ENCODE measurements around the gene RMND1. TPM values are rescaled to one million over a fixed set of nuclear protein-coding genes. Genes with fewer than 3 reads are reported as not detected.
A peak's percentile ranks its signal among the peaks of the same experiment; 100 is the strongest.
"Not testable (repeated sequence)": the region's sequence is repeated elsewhere in the genome, so short reads cannot be mapped to it uniquely, and the experiment has no call there.

Gene RMND1
- total RNA-seq, 1 donor from 2014 or later = 15.7 TPM

DNA sequence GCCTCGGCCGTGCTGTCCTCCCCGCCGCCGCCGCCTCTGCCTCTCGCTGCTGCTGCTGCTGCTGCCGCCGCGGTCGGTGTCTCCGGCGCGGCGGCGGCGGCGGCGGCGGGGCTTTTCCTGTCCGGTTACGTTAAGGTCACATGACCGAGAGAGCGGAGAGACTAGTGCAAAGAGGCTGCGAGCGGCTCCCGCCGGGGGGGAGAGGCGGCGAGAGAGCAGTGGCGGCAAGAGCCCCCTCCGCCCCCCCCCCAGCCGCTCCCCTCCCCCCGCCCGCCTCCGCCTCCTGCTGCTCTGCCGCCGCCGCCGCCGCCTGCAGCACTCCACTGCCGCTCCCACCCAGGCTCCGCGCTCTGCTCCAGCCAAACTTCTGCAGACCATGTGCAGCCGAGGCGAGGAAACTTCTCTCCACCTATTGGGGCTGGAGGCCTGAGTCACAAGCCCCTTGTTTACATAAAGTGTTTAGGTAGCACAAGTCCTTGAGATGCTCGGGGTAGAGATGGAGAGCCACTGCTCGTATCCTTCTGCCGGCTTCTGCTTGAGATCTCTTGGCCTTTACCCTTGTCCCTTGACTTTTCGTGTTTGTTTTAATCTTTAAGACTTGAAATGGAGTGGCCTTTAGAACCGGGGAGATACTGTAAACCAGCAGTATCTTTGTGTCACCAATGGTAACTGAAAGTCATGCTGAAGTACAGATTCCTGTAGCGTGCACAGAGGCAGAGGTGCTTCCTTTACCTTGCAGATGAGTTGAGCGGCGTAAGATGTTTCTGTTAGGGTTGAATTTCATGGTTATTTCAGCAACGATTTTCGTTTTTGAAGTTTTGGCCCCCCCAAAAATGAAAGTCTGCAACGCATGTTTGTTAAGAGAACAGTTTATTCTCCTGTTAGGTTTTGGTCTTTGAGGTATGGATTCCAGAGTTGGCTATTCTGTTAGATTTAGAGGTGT, 60.2 kb downstream of the RMND1 start, which contains the start of gene ZBTB2:
ZBTB2 (minus strand) TSS at position 89 of the 943 bp plus-strand sequence. CDS start 17,922 bp downstream, outside the sequence.
- intact Hi-C loops (cut with DNase I) = loop anchor here (5.0 kb wide), 1 partner anchor 61 kb away; the partner anchor contains the start of gene RMND1
- peak; percentile 4 for ATAC-seq

DNA sequence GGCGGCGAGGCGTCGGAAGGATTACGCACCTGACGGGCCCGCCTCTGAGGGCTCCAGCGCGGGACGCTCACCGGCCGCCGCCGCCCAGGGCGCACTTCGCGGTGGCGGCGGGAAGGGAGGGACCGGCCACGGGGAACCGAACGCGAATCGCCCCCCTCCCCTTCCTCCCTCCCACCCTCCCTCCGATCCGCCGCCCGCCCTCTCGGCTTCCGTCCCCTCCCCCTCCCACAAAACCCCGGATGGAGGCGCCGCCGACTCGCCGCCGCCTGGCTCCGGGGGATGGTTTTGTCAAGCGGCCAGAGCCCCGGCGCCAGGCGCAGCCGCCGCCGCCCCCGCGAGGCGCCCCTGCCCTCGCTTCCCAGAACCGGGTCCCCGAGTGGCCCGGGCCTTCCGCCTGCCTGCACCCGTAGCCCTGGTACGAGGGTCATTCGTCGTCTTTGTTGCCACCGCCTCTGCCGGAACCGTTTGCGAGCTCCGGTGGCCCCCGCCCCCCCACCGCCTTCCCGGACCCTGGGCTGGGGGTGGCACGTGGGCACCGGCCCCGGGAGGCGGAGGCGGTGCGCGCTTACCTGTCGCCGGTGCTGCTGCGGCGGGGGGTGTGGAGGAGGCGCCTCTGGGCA, 61.0 kb downstream of the RMND1 start:
- ATAC-seq = peak; percentile 23
- intact Hi-C loops (cut with DNase I) = loop anchor here (5.0 kb wide), 1 partner anchor 61 kb away; the partner anchor contains the start of gene RMND1
- DNase-seq (ENCODE audit: missing footprints) = peak; percentile 87

More for the DNA sequence above, 60.2 kb downstream of the RMND1 start, which contains the start of gene ZBTB2:
- DNase-seq (ENCODE audit: missing footprints) = peak; percentile 89

DNA sequence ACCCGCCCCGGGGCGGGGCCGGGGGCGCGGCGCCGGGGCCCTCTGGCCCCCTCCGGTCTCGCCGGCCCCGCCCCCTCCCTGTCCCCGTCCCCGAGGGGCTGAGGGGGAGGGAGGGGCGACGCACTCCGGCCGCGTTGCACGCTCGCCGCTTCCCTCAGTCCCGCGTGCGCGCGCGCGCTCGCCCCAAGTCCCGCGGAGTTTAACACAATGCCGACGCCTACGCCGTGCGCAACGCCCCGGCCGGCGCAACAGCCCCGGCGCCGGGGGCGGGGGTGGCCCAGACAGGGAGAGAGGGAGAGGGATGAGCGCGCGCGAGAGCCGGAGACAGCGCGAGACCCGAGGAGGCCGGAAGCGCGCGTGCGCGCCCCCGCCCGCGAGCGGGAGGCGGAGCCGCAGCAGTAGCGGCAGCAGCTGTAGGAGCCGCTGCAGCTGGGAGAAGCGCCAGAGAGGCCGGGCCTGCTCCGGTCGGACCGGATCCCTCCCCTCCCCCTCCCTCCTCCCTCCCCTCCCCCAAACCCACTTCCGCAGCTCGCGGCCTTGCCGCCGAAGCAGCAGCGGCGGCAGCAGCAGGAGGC, 61.6 kb downstream of the RMND1 start:
- ATAC-seq = peak; percentile 93
- intact Hi-C loops (cut with DNase I) = loop anchor here (5.0 kb wide), 1 partner anchor 62 kb away; the partner anchor contains the start of gene RMND1

DNA sequence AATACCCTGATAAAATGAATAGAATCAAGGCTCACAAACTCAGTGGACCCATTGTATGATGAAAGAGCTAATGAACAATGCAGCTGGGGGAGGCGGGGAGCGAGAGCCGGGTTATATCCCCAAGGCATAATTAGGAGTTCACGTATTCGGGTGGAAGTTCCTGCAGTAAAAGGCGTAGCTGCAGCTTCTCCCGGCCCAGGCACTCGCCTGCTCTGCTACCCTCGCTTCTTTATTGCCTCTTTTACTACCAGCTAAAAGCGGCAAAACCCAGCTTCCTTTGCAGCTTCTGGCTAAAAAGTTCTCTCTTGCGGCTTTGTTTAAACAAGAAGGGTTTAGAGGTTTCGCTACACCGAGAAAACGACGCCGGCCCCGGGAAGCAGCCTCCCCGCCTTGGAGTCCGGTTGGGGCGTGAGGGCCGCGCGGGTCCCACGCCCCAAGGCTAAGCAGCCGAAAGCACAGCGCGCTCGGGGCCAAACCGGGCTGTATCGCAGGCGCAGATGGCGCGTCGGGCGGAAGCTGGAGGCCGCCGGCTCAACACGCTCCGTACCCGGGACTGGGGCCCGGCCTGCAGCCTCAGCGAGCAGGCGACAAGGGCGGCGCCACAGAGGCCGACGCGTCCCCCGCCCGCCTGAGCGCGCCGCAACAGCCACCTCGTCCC, 62.2 kb downstream of the RMND1 start:
- DNase-seq (ENCODE audit: missing footprints) = peak; percentile 83
- peak; percentile 16 for ATAC-seq
- intact Hi-C loops (cut with DNase I) = loop anchor here (5.0 kb wide), 1 partner anchor 63 kb away; the partner anchor contains the start of gene RMND1

More for the DNA sequence above, 61.6 kb downstream of the RMND1 start:
- peak; percentile 99 for DNase-seq (ENCODE audit: missing footprints)

DNA sequence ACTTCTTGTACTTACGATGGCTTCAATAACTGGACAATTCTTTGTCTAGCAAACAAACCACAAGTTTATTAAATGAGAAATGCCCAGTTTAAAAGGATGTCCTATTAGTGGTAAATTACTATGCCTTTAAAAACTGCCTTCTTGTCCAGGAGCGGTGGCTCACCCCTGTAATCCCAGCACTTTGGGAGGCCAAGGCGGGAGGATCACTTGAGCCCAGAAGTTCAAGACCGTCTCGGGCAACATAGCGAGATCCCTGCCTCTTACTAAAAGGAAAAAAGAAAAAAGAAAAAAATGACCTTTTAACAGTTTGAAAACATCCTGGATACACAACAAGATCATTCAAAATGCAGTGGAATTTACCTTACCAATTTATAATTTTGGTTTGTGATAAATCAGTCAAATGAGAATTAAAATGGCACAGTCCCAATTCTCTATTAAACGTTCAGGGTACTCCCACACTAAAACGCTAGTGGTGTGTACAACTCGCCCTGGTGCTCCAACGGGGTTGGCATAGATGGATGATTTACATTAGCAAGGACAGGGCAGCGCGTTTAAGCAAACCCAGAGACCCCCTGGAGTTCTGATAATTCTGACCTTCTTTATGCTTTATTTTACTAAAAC, 62.8 kb downstream of the RMND1 start:
- ATAC-seq (no peak), DNase-seq (ENCODE audit: missing footprints) (no peak)
- intact Hi-C loops (cut with DNase I) = no loop called here

DNA sequence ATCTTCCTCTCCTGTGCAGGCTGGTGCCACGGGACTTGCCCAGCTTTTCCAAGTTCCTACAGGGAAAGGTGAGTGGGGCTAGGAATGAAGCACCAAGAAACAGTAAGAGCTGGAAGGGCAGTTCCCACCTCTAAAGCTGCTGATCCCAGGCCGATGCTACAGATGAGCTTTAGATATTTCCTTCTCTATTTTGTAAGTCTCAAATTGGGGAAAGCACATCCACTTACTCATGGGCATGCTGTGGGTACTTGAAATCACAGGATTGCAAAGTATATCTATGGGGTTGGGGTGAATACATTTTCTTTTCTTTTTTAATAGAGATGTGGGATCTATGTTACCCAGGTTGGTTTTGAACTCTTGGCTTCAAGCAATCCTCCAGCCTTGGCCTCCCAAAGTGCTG, 63.7 kb downstream of the RMND1 start:
- DNase-seq (ENCODE audit: missing footprints) (no peak), ATAC-seq (no peak)
- intact Hi-C loops (cut with DNase I) = no loop called here

DNA sequence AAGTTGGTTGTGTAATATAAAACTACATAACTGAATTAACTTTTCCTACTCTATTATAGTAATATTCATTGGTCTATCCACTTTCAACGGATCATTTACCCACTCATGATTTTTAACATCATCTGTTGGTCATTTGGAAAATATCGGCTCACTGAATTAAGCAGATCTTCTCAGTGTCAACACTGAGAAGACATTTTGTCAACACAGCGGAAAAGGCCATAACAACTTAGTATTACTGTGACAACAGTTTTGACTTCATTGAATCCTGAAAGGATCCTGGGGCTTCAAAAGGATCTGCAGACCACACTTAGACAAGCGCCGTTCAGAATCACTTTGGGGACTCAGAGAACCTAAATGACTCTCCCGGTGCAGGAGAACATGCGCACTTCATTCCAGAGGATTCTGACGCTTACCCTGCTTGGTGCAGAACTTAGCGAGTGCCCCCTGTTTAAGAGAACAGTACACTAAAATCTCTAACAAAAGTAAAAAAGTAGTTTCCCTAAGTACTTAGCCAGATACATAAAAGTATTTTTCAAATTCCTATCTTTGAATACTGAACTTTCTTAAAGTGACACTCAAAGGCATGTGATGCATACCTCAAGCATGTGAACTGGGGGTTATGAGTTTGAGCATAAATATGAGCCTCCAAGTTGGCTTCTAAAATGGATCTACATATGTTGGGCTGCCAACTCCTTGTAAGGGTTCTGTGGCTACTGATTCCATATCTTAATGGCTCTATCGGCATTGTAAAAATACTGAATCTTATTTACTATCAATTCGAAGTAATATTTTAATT, 64.6 kb downstream of the RMND1 start:
- DNase-seq (ENCODE audit: missing footprints) = no peak
- intact Hi-C loops (cut with DNase I) = no loop called here
- no peak for ATAC-seq

DNA sequence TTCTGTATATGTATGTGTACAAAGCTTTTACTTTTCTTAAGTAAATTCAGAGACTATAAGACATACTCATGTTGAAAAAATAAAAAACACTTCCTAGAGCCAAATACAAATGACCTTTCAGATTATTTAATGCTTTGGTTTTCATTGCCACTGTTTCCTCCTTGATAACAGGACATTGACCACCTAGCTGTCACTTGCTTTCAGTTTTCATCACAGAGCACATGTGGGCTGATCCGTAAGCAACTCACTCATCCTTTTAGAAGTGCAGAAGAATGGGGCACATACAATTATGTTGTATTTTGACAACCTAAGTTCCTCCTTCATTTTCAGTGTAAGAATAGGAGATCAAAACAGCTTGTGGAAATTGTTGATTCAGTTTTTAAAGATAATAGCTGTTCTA, 66.7 kb downstream of the RMND1 start:
- ATAC-seq (no peak), DNase-seq (ENCODE audit: missing footprints) (no peak)
- intact Hi-C loops (cut with DNase I) = no loop called here

DNA sequence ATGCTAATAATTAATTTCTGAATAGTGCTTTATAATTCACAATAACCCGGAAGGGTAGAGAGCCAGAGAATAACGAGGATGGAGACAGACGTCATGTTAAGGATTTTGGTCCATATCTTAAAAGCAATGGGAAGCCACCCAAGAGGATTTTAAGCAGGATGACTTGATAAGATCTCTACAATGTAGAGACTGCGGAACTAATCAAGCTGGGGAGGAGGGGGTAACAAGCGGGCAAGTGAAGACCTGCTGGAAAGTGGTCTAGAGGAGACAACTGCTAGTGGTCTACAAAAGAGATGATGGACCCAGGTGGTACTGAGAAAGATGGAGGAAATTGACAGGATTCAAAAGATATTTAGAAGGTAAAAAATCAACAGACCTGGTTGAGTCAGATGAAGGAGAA, 67.8 kb downstream of the RMND1 start:
- DNase-seq (ENCODE audit: missing footprints) (no peak), ATAC-seq (no peak)
- intact Hi-C loops (cut with DNase I) = no loop called here

DNA sequence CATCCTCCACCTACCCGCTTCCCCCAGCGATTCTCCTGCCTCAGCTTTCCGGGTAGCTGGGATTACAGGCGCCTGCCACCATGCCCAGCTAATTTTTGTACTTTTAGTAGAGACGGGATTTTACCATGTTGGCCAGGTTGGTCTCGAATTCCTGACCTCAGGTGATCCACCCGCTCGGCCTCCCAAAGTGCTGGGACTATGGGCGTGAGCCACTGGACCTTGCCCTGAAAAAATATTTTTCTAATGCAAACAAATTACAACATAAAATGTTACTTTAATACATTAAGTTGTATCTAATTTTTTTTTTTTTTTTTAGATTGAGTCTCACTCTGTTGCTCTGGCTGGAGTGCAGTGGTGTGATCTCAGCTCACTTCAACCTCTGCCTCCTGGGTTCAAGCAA, 69.3 kb downstream of the RMND1 start:
- DNase-seq (ENCODE audit: missing footprints); ATAC-seq; intact Hi-C loops (cut with DNase I): not testable (repeated sequence)

DNA sequence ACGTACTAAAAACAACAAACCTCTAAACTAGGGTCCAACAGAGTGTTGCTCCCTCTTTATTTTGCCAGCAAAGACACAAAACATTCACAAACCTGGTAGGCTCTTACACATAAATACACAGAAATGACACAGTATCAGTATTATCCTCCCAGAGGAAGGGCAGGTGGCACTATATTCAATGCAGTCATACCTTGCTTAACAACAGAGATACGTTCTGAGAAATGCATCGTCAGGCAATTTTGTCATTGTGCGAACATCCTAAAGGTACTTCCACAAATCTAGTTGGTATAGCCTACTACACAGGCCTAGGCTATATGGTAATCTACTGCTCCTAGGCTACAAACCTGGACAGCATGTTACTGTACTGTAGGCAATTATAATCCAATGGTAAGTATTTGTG, 70.2 kb downstream of the RMND1 start:
- ATAC-seq (no peak), DNase-seq (ENCODE audit: missing footprints) (no peak)
- intact Hi-C loops (cut with DNase I) = no loop called here

DNA sequence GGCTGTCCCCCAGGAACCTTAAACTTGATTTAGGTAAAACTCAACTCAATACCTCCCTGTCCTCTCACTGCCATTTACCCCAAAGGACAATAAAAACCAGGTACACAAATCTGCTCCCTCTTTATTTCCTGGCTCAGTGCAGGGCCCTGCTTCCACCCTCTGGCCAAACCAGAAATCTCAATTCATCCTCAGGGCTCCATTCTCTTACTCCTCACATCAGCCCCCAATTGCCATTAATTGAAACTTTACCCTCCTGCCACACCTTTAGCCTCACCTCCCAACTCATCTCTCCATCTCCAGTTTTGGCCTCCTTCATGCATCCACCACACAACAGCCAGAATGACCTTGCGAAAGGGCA, 71.1 kb downstream of the RMND1 start:
- intact Hi-C loops (cut with DNase I) = no loop called here
- ATAC-seq (no peak), DNase-seq (ENCODE audit: missing footprints) (no peak)

DNA sequence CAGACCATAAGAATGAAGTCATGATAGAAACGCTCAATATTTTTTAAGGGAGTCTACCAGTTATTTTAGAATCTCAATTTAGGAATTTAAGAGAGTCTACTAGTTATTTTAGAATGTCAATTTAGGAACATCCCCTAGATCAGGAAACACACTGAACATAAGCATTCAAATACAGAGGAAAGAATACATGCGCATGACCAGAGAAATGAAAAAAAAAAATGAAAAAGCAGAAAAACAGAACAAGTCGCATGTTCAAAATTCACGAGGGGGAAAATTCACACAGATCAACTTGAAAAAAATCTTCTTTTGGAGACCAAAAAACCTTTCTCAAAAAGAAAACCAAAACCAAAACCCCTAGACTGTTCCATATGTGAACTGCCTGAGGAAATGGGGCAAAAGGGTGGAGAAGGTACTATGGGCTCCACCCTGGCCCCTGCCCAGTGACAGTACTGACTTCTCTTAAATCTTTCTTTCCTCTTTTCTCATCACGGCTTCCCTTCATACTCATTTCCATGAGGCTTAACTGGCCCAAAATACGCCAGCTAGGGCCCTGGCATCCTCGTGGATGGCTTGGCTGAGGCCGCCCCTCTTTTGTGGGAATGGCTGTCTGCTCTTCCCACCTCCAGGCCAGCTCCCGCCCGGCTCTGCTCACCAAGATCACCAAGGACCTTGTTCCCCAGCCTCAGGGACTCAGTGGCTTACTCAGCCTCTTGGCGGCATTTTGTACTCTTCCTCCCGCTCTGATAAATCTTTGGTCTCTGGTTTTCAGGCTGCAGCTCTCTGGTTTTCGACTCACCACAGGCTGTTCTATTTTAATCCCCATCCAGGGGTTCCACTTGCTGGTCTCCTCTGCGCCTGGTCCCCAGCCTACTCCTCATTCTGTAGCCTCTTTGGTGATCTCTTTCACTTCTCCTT, 71.7 kb downstream of the RMND1 start:
- no peak for DNase-seq (ENCODE audit: missing footprints)
- intact Hi-C loops (cut with DNase I) = no loop called here
- peak; percentile 62 for ATAC-seq

DNA sequence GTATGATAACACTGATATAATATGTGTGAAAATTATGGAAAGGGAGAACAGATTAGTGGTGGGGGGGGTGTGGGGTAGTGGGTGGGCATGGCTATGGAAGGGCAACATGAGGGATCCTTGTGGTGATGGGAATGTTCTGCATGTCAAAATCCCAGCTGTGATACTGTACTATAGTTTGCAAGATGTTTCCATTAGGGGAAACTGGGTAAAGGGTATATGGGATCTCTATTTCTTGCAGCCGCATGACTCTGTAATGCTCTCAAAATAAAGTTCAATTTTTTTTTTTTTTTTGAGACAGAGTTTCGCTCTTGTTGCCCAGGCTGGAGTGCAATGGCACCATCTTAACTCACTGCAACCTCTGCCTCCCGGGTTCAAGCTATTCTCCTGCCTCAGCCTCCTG, 74.8 kb downstream of the RMND1 start:
- no peak for ATAC-seq
- intact Hi-C loops (cut with DNase I) = no loop called here
- no peak for DNase-seq (ENCODE audit: missing footprints)

DNA sequence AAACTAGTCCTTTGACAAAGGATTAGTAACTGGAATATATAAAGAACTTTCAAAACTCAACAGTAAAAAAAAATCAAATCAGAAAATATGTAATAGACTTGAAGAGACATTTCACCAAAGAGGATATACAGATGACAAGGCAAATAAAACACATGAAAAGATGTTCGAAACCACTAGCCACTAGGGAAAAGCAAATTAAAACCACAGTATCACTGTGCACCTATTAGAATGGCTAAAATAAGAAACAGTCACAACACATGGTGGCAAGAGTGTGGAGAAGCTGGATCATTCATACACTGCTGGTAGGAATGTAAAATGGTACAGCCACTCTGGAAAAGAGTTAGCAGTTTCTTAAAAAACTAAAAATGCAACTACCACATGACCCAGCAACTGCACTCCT, 75.5 kb downstream of the RMND1 start:
- DNase-seq (ENCODE audit: missing footprints) (no peak), ATAC-seq (no peak)
- intact Hi-C loops (cut with DNase I) = no loop called here

DNA sequence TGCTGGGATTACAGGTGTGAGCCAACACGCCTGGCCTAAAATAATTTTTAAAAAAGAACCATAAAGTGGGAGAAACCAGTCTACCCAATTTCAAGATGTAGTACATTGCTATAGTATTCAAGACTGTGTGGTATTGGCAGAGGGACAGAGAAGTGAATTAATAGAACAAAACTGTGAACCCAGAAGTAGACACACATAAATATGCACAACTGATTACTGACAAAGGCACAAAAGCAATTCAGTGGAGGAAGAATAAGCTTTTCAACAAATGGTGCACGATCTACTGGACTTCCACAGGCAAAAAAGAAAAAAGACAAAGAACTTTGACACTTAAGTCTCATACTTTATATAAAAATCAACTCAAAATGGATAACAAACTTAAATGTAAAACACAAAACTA, 76.1 kb downstream of the RMND1 start:
- DNase-seq (ENCODE audit: missing footprints) (no peak), ATAC-seq (no peak)
- intact Hi-C loops (cut with DNase I) = no loop called here

Measured in Right ventricle myocardium inferior (tissue), 1 donor.